DOHH2 (cell line): ENCODE measurements around the gene CATSPER1.
A peak's percentile ranks its signal among the peaks of the same experiment; 100 is the strongest.

ENCODE experiments used
- CTCF ChIP-seq: fragments of 200-600 bp; sonication (generic); IDR thresholded peaks from one replicate; pipeline ENCODE4 v1.5.1; 2014; ENCODE audit warnings: antibody characterized with exemption, mild to moderate bottlenecking, low read depth, low read length; ENCODE audit not compliant: poor library complexity, severe bottlenecking
- EZH2phosphoT487 ChIP-seq: fragments of 200-600 bp; sonication (generic); IDR thresholded peaks from 2 replicates; pipeline ENCODE4 v1.6.1; 2017; ENCODE audit warnings: borderline replicate concordance, mild to moderate bottlenecking, antibody characterized with exemption, low read length, moderate library complexity, mixed read lengths

GRCh38 chr11:66068923-66069714 is 42.8 kb upstream of the CATSPER1 start:
- peak; percentile 62 for TF ChIP-seq CTCF
- no peak for TF ChIP-seq EZH2phosphoT487
